ENCODE measurements around the gene NCR1. TPM values are rescaled to one million over a fixed set of nuclear protein-coding genes. Genes with fewer than 3 reads are reported as not detected.
A peak's percentile ranks its signal among the peaks of the same experiment; 100 is the strongest.
"Not testable (repeated sequence)": the region's sequence is repeated elsewhere in the genome, so short reads cannot be mapped to it uniquely, and the experiment has no call there.

Gene NCR1
- total and polyA plus RNA-seq, 9 donors: 0.08 to 0.44 (median 0.14) TPM; not detected in 2

DNA sequence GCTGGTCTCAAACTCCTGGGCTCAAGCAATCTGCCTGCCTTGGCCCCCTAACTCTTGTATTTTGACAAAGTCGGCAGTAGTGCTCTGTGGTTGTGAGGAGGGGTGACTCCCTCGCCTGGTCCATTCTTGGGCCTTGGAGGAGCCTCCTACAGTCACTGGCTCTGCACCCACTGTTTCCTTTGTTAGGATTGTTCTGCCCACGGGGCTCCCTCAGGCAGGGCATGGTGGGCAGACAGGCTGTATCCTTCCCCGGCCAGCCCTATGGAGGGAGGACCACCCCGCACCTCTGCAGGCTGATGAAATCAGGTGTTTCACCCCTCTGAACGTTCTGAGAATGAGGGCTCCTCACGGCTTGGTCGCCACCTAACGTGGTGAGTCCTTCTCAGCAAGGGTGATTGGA, 22.7 kb upstream of the NCR1 start:
- no peaks in the 10 kb centered on the region for H3K36me3 ChIP-seq (ENCODE audit: control insufficient read depth, insufficient read depth, low read length)
- no peak overlapping the region for H3K4me3 ChIP-seq (ENCODE audit: low read length)
- no peak overlapping the region for H3K27ac ChIP-seq (ENCODE audit: low read length)
- no peak for DNase-seq
- H3K27me3 ChIP-seq (ENCODE audit: control insufficient read depth, insufficient read depth, low read length): no peaks in the 10 kb centered on the region
- peaks cover 2% of the 10 kb centered on the region for H3K9me3 ChIP-seq (replicated peaks; ENCODE audit: control insufficient read depth, low read depth, low read length)
- H3K4me1 ChIP-seq (ENCODE audit: control insufficient read depth, insufficient read depth, low read length): no peaks in the 10 kb centered on the region
- WGBS (ENCODE audit: insufficient coverage): 79% methylated on average over 6 of the region's 9 CpGs

DNA sequence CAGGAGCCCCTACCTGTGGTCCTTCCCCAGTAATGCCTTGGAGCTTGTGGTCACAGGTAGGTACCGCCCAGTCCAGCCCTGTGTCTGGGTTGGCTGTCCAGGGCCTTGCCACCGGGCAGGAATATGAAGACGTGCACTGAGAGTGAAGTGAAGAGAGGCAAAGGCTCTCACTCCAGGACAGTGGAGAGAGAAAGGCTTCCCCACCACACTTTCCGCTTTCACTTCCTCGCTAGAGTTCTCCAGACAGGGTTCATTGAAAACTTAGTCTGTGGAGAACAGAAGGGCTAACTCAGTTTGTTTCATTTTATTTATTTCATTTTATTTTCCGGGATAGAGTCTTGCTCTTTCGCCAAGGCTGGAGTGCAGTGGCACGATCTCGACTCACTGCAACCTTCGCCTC, 17.7 kb upstream of the NCR1 start:
- H3K4me3 ChIP-seq (ENCODE audit: low read length): no peak overlapping the region
- no peaks in the 10 kb centered on the region for H3K4me1 ChIP-seq (ENCODE audit: control insufficient read depth, insufficient read depth, low read length)
- H3K27ac ChIP-seq (ENCODE audit: low read length): no peak overlapping the region
- no peaks in the 10 kb centered on the region for H3K27me3 ChIP-seq (ENCODE audit: control insufficient read depth, insufficient read depth, low read length)
- no CpG with 5 or more reads among the region's 10 CpGs for WGBS (ENCODE audit: insufficient coverage)
- DNase-seq: peak; percentile 13
- H3K36me3 ChIP-seq (ENCODE audit: control insufficient read depth, insufficient read depth, low read length): no peaks in the 10 kb centered on the region
- peaks cover 2% of the 10 kb centered on the region for H3K9me3 ChIP-seq (replicated peaks; ENCODE audit: control insufficient read depth, low read depth, low read length)

GRCh38 chr19:54889566-54889965, 16.4 kb upstream of the NCR1 start:
- 85% methylated on average over 10 of the region's 11 CpGs for whole genome bisulfite sequencing (ENCODE audit: insufficient coverage)
- Histone ChIP-seq H3K4me3 (ENCODE audit: low read length) (no peak overlapping the region), H3K27ac (ENCODE audit: low read length) (no peak overlapping the region)

DNA sequence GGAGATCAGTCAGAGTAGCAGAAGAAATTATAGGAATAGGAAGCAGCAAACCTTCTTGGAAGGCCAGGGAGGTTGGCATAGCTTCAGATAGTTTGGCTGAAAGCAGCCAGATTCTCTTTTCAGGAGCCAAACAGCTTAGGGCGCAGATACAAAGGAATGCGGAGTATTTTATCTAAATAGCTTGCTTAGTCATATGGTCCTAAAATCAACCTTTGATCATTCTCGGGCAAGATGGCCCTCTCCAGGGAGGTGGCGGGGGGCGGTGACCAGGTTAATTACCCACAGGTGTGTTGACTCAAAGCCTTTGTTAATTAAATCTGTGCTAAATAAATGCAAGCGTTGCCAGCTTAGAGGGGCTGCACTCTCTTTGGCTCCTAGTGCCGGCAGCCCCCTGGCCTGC, 12.5 kb upstream of the NCR1 start:
- H3K9me3 ChIP-seq (replicated peaks; ENCODE audit: control insufficient read depth, low read depth, low read length): no peaks in the 10 kb centered on the region
- H3K4me3 ChIP-seq (ENCODE audit: low read length): no peak overlapping the region
- DNase-seq: no peak
- H3K27me3 ChIP-seq (ENCODE audit: control insufficient read depth, insufficient read depth, low read length): no peaks in the 10 kb centered on the region
- no peaks in the 10 kb centered on the region for H3K4me1 ChIP-seq (ENCODE audit: control insufficient read depth, insufficient read depth, low read length)
- H3K27ac ChIP-seq (ENCODE audit: low read length): no peak overlapping the region
- no peaks in the 10 kb centered on the region for H3K36me3 ChIP-seq (ENCODE audit: control insufficient read depth, insufficient read depth, low read length)
- 18% methylated on average over 5 of the region's 7 CpGs for WGBS (ENCODE audit: insufficient coverage)

More at GRCh38 chr19:54889566-54889965, 16.4 kb upstream of the NCR1 start:
- H3K9me3 ChIP-seq (replicated peaks; ENCODE audit: control insufficient read depth, low read depth, low read length): peaks cover 2% of the 10 kb centered on the region
- H3K4me1 ChIP-seq (ENCODE audit: control insufficient read depth, insufficient read depth, low read length): no peaks in the 10 kb centered on the region
- no peak for DNase-seq
- no peaks in the 10 kb centered on the region for H3K27me3 ChIP-seq (ENCODE audit: control insufficient read depth, insufficient read depth, low read length)
- no peaks in the 10 kb centered on the region for H3K36me3 ChIP-seq (ENCODE audit: control insufficient read depth, insufficient read depth, low read length)

DNA sequence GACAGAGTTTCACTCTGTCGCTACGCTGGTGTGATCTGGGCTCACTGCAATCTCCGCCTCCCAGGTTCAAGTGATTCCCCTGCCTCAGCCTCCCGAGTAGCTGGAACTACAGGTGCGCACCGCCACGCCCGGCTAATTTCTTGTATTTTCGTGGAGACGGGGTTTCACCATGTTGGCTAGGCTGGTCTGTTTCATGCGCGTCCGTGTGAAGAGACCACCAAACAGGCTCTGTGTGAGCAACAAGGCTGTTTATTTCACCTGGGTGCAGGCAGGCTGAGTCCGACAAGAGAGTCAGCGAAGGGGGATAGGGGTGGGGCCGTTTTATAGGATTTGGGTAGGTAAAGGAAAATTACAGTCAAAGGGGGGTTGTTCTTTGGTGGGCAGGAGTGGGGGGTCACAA, 11.8 kb upstream of the NCR1 start:
- H3K36me3 ChIP-seq (ENCODE audit: control insufficient read depth, insufficient read depth, low read length); H3K4me1 ChIP-seq (ENCODE audit: control insufficient read depth, insufficient read depth, low read length); DNase-seq; H3K27ac ChIP-seq (ENCODE audit: low read length); H3K4me3 ChIP-seq (ENCODE audit: low read length); H3K9me3 ChIP-seq (replicated peaks; ENCODE audit: control insufficient read depth, low read depth, low read length); H3K27me3 ChIP-seq (ENCODE audit: control insufficient read depth, insufficient read depth, low read length): not testable (repeated sequence)
- WGBS (ENCODE audit: insufficient coverage): 84% methylated on average over 12 of the region's 16 CpGs

DNA sequence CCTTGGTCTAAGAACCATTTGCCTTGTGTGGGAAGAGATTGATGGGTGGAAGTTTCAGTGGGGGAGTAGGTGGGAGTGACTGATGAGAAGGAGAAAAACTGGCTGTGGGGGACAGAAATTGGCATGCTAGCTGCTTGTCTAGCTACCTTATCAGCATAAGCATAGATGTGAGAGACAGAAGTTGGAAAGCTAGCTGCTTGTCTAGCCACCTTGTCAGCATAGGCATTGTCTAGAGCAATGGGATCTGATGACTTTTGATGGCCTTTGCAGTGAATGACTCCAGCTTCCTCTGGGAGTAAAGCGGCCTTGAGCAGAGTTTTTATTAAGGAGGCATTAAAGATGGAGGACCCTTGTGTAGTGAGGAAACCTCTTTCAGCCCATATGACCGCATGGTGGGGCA, 9.9 kb upstream of the NCR1 start:
- Histone ChIP-seq H3K27ac (ENCODE audit: low read length) (no peak overlapping the region), H3K36me3 (ENCODE audit: control insufficient read depth, insufficient read depth, low read length) (no peaks in the 10 kb centered on the region), H3K9me3 (replicated peaks; ENCODE audit: control insufficient read depth, low read depth, low read length) (no peaks in the 10 kb centered on the region), H3K27me3 (ENCODE audit: control insufficient read depth, insufficient read depth, low read length) (no peaks in the 10 kb centered on the region), H3K4me1 (ENCODE audit: control insufficient read depth, insufficient read depth, low read length) (no peaks in the 10 kb centered on the region), H3K4me3 (ENCODE audit: low read length) (no peak overlapping the region)
- DNase-seq: no peak
- WGBS (ENCODE audit: insufficient coverage): 91% methylated on average over 1 of the region's 2 CpGs

DNA sequence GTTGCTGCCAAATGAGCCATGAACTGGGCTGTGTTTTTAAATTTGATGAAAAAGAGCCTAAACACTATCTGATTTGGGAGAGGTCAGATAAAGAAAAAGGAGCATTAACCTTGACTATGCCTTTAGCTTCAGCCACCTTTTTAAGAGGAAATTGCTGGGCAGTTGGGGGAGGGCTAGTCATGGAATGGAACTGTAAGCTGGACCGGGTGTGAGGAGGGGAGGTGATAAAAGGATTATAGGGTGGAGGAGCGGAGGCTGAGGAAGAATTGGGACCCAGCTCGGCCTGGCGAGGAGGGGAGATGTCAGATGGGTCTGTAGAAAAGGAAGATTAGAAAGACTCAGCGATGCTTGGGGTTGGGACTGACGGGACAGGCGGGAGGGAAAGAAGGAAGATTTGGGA, 7.3 kb upstream of the NCR1 start:
- WGBS (ENCODE audit: insufficient coverage): 73% methylated on average over 6 of the region's 7 CpGs
- not testable (repeated sequence) for H3K4me3 ChIP-seq (ENCODE audit: low read length); DNase-seq; H3K27me3 ChIP-seq (ENCODE audit: control insufficient read depth, insufficient read depth, low read length); H3K27ac ChIP-seq (ENCODE audit: low read length); H3K36me3 ChIP-seq (ENCODE audit: control insufficient read depth, insufficient read depth, low read length); H3K4me1 ChIP-seq (ENCODE audit: control insufficient read depth, insufficient read depth, low read length); H3K9me3 ChIP-seq (replicated peaks; ENCODE audit: control insufficient read depth, low read depth, low read length)

DNA sequence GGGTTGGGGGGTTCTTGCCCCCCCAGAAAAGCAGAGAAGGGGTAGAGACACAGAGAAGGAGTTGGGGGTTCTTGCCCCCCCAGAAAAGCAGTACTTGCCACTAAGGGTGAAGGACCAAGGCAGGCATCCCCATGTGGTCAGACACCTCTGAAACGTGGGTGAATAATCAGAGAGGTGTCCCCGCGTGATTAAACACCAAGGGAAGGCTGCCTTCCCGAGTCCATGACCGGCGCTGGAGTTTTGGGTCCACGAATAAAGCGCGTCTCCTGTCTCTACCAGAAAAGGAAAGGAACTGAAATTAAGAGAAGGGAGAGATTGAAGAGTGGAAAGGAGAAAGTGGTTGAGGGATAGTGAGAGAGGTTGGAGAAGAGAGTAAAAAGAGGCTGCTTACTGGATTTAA, 6.3 kb upstream of the NCR1 start:
- not testable (repeated sequence) for H3K4me3 ChIP-seq (ENCODE audit: low read length); DNase-seq; H3K27ac ChIP-seq (ENCODE audit: low read length); H3K9me3 ChIP-seq (replicated peaks; ENCODE audit: control insufficient read depth, low read depth, low read length); H3K4me1 ChIP-seq (ENCODE audit: control insufficient read depth, insufficient read depth, low read length); H3K36me3 ChIP-seq (ENCODE audit: control insufficient read depth, insufficient read depth, low read length); H3K27me3 ChIP-seq (ENCODE audit: control insufficient read depth, insufficient read depth, low read length)
- WGBS (ENCODE audit: insufficient coverage): 82% methylated on average over 9 of the region's 9 CpGs

- not testable (repeated sequence) for H3K4me1 ChIP-seq (ENCODE audit: control insufficient read depth, insufficient read depth, low read length); H3K4me3 ChIP-seq (ENCODE audit: low read length); H3K27ac ChIP-seq (ENCODE audit: low read length); H3K27me3 ChIP-seq (ENCODE audit: control insufficient read depth, insufficient read depth, low read length); H3K9me3 ChIP-seq (replicated peaks; ENCODE audit: control insufficient read depth, low read depth, low read length); H3K36me3 ChIP-seq (ENCODE audit: control insufficient read depth, insufficient read depth, low read length); DNase-seq
- WGBS (ENCODE audit: insufficient coverage): 84% methylated on average over 2 of the region's 8 CpGs
Measured at GRCh38 chr19:54901153-54901552, 4.8 kb upstream of the NCR1 start.

DNA sequence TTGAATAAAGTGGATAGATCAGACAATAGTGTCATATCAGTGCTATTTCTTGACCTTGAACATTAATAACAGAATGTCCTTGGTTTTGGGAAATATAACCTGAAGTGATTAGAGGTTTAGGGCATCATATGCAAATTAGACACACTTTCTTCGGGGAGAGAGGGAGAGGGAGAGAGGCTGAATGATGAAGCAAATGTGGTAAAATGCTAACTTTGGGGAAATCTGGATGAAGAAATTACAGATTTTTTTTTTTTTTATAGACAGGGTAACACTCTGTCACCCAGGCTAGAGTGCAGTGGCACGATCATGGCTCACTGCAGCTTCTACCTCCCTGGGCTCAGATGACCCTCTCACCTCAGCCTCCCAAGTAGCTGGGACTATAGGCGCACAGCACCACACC, 3.9 kb upstream of the NCR1 start:
- no peak for DNase-seq
- H3K36me3 ChIP-seq (ENCODE audit: control insufficient read depth, insufficient read depth, low read length): no peaks in the 10 kb centered on the region
- WGBS (ENCODE audit: insufficient coverage): 100% methylated on average over 1 of the region's 3 CpGs
- H3K4me3 ChIP-seq (ENCODE audit: low read length): no peak overlapping the region
- no peak overlapping the region for H3K27ac ChIP-seq (ENCODE audit: low read length)
- H3K27me3 ChIP-seq (ENCODE audit: control insufficient read depth, insufficient read depth, low read length): no peaks in the 10 kb centered on the region
- H3K9me3 ChIP-seq (replicated peaks; ENCODE audit: control insufficient read depth, low read depth, low read length): no peaks in the 10 kb centered on the region
- no peaks in the 10 kb centered on the region for H3K4me1 ChIP-seq (ENCODE audit: control insufficient read depth, insufficient read depth, low read length)

GRCh38 chr19:54903303-54903702, 2.6 kb upstream of the NCR1 start:
- no peaks in the 10 kb centered on the region for H3K9me3 ChIP-seq (replicated peaks; ENCODE audit: control insufficient read depth, low read depth, low read length)
- no peaks in the 10 kb centered on the region for H3K4me1 ChIP-seq (ENCODE audit: control insufficient read depth, insufficient read depth, low read length)
- H3K27ac ChIP-seq (ENCODE audit: low read length): no peak overlapping the region
- whole genome bisulfite sequencing (ENCODE audit: insufficient coverage): no CpG with 5 or more reads among the region's 6 CpGs
- H3K27me3 ChIP-seq (ENCODE audit: control insufficient read depth, insufficient read depth, low read length): no peaks in the 10 kb centered on the region
- H3K4me3 ChIP-seq (ENCODE audit: low read length): no peak overlapping the region
- DNase-seq: no peak
- H3K36me3 ChIP-seq (ENCODE audit: control insufficient read depth, insufficient read depth, low read length): no peaks in the 10 kb centered on the region

Data from muscle of leg (tissue), 11 donors.